ENCODE data around the gene TSPAN33. TPM values are rescaled to one million over a fixed set of nuclear protein-coding genes. Genes with fewer than 3 reads are reported as not detected.

Gene TSPAN33
- total RNA-seq, 1 donor, result 41.7 TPM

GRCh38 chr7:129134356-129134987 is 10.0 kb upstream of the TSPAN33 start:
- peak in 1 of 3 donors; percentile 18 for DNase-seq (ENCODE audit: low read depth in 2 of 3, low spot score in 2 of 3)

GRCh38 chr7:129136887-129137642 is 7.4 kb upstream of the TSPAN33 start:
- peak in 2 of 3 donors; percentile 50 to 74 for DNase-seq (ENCODE audit: low read depth in 2 of 3, low spot score in 2 of 3)

GRCh38 chr7:129143724-129144094 is 798 bp upstream of the TSPAN33 start:
- no peak for DNase-seq (ENCODE audit: low read depth in 2 of 3, low spot score in 2 of 3)

GRCh38 chr7:129144834-129145668 is 544 bp downstream of the TSPAN33 start:
- DNase-seq (ENCODE audit: low read depth in 2 of 3, low spot score in 2 of 3), result no peak

- DNase-seq (ENCODE audit: low read depth in 2 of 3, low spot score in 2 of 3), result no peak
These were observed 1.9 kb downstream of the TSPAN33 start for GRCh38 chr7:129146237-129146979.

GRCh38 chr7:129147731-129148130 is 3.2 kb downstream of the TSPAN33 start:
- no peak for DNase-seq (ENCODE audit: low read depth in 2 of 3, low spot score in 2 of 3)

GRCh38 chr7:129149511-129149910 is 5.0 kb downstream of the TSPAN33 start:
- peak in 1 of 3 donors; percentile 30 for DNase-seq (ENCODE audit: low read depth in 2 of 3, low spot score in 2 of 3)

- peak in 2 of 3 donors; percentile 85 to 95 for DNase-seq (ENCODE audit: low read depth in 2 of 3, low spot score in 2 of 3)
These were observed 5.9 kb downstream of the TSPAN33 start for GRCh38 chr7:129150199-129150996.

GRCh38 chr7:129157651-129158050 is 13.1 kb downstream of the TSPAN33 start:
- no peak for DNase-seq (ENCODE audit: low read depth in 2 of 3, low spot score in 2 of 3)

- DNase-seq (ENCODE audit: low read depth in 2 of 3, low spot score in 2 of 3), result no peak
These were observed 15.0 kb downstream of the TSPAN33 start for GRCh38 chr7:129159539-129159938.

GRCh38 chr7:129160161-129160905 is 15.8 kb downstream of the TSPAN33 start:
- DNase-seq (ENCODE audit: low read depth in 2 of 3, low spot score in 2 of 3), result no peak

GRCh38 chr7:129161524-129162225 is 17.2 kb downstream of the TSPAN33 start:
- DNase-seq (ENCODE audit: low read depth in 2 of 3, low spot score in 2 of 3), result no peak

GRCh38 chr7:129162732-129163131 is 18.2 kb downstream of the TSPAN33 start:
- no peak for DNase-seq (ENCODE audit: low read depth in 2 of 3, low spot score in 2 of 3)

GRCh38 chr7:129163875-129164544 is 19.5 kb downstream of the TSPAN33 start:
- DNase-seq (ENCODE audit: low read depth in 2 of 3, low spot score in 2 of 3), result peak in 1 of 3 donors; percentile 73

GRCh38 chr7:129166745-129167144 is 22.2 kb downstream of the TSPAN33 start:
- no peak for DNase-seq (ENCODE audit: low read depth in 2 of 3, low spot score in 2 of 3)

- DNase-seq (ENCODE audit: low read depth in 2 of 3, low spot score in 2 of 3), result no peak
These were observed 23.3 kb downstream of the TSPAN33 start for GRCh38 chr7:129167817-129168216.

GRCh38 chr7:129168231-129169021 is 23.9 kb downstream of the TSPAN33 start:
- no peak for DNase-seq (ENCODE audit: low read depth in 2 of 3, low spot score in 2 of 3)
